ENCODE measurements around the gene CD109. TPM values are rescaled to one million over a fixed set of nuclear protein-coding genes. Genes with fewer than 3 reads are reported as not detected.

The CD109 gene
- total RNA-seq, 4 donors from 2014 or later: 2.2 to 6.2 (median 4.3) TPM

- WGBS, 2 donors: 65 to 66% methylated on average over 3 of the region's 3 CpGs
- intact Hi-C loops (cut with DNase I): no loop called here
- TF ChIP-seq CTCF (IDR thresholded peaks at IDR 0.05): no peak
- TF ChIP-seq POLR2A (IDR thresholded peaks at IDR 0.05): no peak
Measured at GRCh38 chr6:73743556-73743955, 47.6 kb downstream of the CD109 start.

GRCh38 chr6:73746787-73747186 lies 50.8 kb downstream of the CD109 start:
- H3K4me1 ChIP-seq: no peaks in the 10 kb centered on the region
- TF ChIP-seq POLR2A (IDR thresholded peaks at IDR 0.05): no peak
- TF ChIP-seq CTCF (IDR thresholded peaks at IDR 0.05): no peak
- DNase-seq: no peak
- no peaks in the 10 kb centered on the region for H3K27me3 ChIP-seq
- no peaks in the 10 kb centered on the region for H3K36me3 ChIP-seq
- no peak overlapping the region for H3K4me3 ChIP-seq (replicated peaks in 1 of 3)
- intact Hi-C loops (cut with DNase I): no loop called here
- H3K9me3 ChIP-seq: no peaks in the 10 kb centered on the region
- 86 to 89% methylated on average over 1 of the region's 1 CpG for WGBS, 2 donors
- H3K27ac ChIP-seq: no peak overlapping the region

More at GRCh38 chr6:73743556-73743955, 47.6 kb downstream of the CD109 start:
- Histone ChIP-seq H3K27me3 (no peaks in the 10 kb centered on the region), H3K4me1 (no peaks in the 10 kb centered on the region), H3K36me3 (no peaks in the 10 kb centered on the region), H3K27ac (no peak overlapping the region), H3K9me3 (no peaks in the 10 kb centered on the region), H3K4me3 (replicated peaks in 1 of 3) (no peak overlapping the region)
- no peak for DNase-seq

- H3K4me1 ChIP-seq: no peaks in the 10 kb centered on the region
- no peaks in the 10 kb centered on the region for H3K27me3 ChIP-seq
- intact Hi-C loops (cut with DNase I): no loop called here
- 69 to 85% methylated on average over 2 of the region's 2 CpGs for WGBS, 2 donors
- no peak overlapping the region for H3K27ac ChIP-seq
- TF ChIP-seq CTCF (IDR thresholded peaks at IDR 0.05): no peak
- TF ChIP-seq POLR2A (IDR thresholded peaks at IDR 0.05): no peak
- DNase-seq: no peak
- no peak overlapping the region for H3K4me3 ChIP-seq (replicated peaks in 1 of 3)
- no peaks in the 10 kb centered on the region for H3K36me3 ChIP-seq
- H3K9me3 ChIP-seq: no peaks in the 10 kb centered on the region
Measured at GRCh38 chr6:73747289-73747688, 51.3 kb downstream of the CD109 start.

- H3K4me1 ChIP-seq: no peaks in the 10 kb centered on the region
- no peaks in the 10 kb centered on the region for H3K36me3 ChIP-seq
- H3K4me3 ChIP-seq (replicated peaks in 1 of 3): no peak overlapping the region
- H3K27ac ChIP-seq: no peak overlapping the region
- WGBS, 2 donors: 89 to 91% methylated on average over 3 of the region's 3 CpGs
- no peaks in the 10 kb centered on the region for H3K9me3 ChIP-seq
- no peak for DNase-seq
- intact Hi-C loops (cut with DNase I): no loop called here
- TF ChIP-seq CTCF (IDR thresholded peaks at IDR 0.05): no peak
- no peak for TF ChIP-seq POLR2A (IDR thresholded peaks at IDR 0.05)
- H3K27me3 ChIP-seq: no peaks in the 10 kb centered on the region
Measured at GRCh38 chr6:73752943-73753342, 56.9 kb downstream of the CD109 start.

GRCh38 chr6:73766040-73766439 lies 70.0 kb downstream of the CD109 start:
- Histone ChIP-seq H3K4me1 (no peaks in the 10 kb centered on the region), H3K27me3 (no peaks in the 10 kb centered on the region), H3K27ac (no peak overlapping the region), H3K36me3 (no peaks in the 10 kb centered on the region), H3K9me3 (no peaks in the 10 kb centered on the region), H3K4me3 (replicated peaks in 1 of 3) (no peak overlapping the region)
- 96% methylated on average over 1 of the region's 1 CpG for WGBS, 2 donors
- DNase-seq: no peak
- intact Hi-C loops (cut with DNase I): no loop called here
- no peak for TF ChIP-seq CTCF (IDR thresholded peaks at IDR 0.05)
- TF ChIP-seq POLR2A (IDR thresholded peaks at IDR 0.05): no peak
